Left forelimb (tissue), 1 donor: Measurements from ENCODE around the gene MAGEA8.
"Not testable (repeated sequence)": the region's sequence is repeated elsewhere in the genome, so short reads cannot be mapped to it uniquely, and the experiment has no call there.

Experiments
- DNase-seq: peaks from one replicate; pipeline ENCODE4 v3.0.0-alpha.2; 2018; ENCODE audit warnings: low spot score

The MAGEA8 gene, protein sequence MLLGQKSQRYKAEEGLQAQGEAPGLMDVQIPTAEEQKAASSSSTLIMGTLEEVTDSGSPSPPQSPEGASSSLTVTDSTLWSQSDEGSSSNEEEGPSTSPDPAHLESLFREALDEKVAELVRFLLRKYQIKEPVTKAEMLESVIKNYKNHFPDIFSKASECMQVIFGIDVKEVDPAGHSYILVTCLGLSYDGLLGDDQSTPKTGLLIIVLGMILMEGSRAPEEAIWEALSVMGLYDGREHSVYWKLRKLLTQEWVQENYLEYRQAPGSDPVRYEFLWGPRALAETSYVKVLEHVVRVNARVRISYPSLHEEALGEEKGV

DNA sequence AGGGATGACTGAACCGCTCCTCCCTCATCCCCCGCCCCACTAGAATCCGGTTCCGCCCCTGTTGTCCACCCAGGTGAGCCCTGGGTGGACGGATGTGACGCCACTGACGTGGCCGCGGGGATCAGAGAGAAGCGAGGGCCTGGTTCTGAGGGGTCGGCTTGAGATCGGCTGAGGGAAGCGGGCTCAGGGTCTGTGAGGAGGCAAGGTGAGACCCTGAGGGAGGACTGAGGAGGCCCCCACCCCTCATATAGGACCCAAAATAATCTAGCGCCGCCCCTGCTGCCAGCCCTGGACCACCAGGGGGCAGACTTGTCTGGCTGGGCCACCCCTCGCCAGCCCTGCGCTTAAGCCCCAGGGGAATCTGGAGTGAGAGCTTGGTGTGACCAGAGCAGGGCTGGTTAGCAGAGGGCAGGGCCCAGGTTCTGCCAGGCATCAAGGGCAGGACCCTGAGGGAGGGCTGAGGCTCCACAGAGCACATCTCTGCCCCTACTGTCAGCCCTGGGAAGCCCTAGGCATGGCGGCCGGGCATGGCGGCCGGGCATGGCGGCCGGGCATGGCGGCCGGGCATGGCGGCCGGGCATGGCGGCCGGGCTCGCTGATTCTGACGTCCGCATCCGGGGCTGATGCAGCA is at the start of gene MAGEA8:
TSS of gene MAGEA8 (plus strand) at position 103 of the 631 bp plus-strand sequence. CDS start 3,090 bp downstream, outside the sequence.
- DNase-seq: no peak

DNA sequence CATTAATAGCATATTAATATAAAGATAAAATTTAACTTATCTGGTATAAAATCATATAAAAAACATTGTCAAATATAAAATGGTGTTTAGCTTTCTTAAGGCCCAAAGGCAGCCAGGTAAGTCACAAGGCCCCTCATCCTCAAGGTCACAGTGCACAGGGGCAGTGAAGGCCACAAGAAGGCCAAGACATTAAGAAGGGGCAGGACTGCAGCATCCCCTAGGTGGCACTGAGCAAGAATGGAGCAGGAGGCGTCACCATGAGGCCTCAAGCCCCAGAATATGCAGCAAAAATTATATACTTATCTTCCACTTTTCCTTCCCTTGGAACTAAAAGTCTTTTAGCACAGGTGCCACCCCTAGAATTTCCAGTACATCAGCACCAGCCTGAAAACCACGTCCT is 49.5 kb upstream of the MAGEA8 start:
- no peak for DNase-seq

GRCh38 chrX:149836728-149837127 is 44.3 kb upstream of the MAGEA8 start:
- not testable (repeated sequence) for DNase-seq

DNA sequence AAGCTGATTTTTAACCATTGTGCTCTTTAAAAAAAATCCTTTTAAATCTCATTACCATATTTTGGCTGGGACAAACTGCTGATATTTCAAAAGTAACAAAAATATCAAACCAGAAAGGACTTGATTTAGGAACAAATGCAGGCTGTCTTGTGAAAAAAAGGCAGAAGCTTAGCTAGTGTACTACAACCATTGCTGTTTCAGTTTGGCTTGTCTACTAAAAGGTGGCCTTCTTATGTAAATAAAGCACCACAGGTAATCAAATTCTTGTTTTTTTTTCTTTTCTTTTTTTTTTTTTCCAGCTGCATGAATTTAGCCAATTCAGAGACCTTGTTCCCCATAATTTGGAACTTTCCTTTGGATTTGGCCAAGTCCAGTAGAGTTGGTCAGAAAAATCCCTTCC is 43.8 kb upstream of the MAGEA8 start:
- no peak for DNase-seq

DNA sequence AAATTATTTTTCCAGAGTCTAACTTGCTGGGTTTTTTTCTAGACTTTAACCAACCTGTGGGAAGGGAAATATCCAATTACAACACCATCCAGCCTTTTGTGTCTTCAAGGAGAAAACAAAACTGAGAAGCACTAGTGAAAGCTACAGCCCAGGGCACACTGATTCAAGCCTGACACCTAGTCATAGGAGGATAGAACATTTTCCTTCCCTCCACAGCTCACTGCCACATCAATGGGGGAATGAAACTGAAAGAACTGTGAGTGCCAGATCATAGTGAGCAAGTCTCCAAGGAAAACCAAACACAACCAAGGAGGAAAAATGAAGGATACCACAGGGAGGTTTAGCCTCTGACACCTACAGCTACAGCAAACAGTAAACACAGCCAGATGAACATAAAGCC is 43.3 kb upstream of the MAGEA8 start:
- no peak for DNase-seq

- no peak for DNase-seq
These were observed 39.1 kb upstream of the MAGEA8 start for GRCh38 chrX:149841929-149842328.

GRCh38 chrX:149845385-149845784 is 35.6 kb upstream of the MAGEA8 start:
- DNase-seq: no peak

DNA sequence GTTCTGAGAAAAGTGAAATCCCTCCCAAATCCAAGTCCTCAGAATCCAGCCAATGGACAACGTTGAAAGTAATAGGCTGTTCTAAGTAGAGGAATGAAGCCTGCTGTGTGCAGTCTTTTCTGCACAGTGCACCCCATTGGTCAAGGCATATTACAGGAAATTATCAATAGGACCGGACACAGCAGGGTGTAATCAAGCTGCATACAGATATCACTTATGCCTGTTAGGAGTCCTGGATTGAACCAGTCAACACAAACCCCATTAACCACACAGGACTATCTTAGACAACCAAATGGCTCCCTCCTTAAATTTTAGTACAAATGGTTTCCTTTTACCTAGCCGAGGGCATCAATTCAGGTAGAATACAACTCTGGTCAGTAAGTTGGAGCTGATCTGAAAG is 34.2 kb upstream of the MAGEA8 start:
- no peak for DNase-seq

DNA sequence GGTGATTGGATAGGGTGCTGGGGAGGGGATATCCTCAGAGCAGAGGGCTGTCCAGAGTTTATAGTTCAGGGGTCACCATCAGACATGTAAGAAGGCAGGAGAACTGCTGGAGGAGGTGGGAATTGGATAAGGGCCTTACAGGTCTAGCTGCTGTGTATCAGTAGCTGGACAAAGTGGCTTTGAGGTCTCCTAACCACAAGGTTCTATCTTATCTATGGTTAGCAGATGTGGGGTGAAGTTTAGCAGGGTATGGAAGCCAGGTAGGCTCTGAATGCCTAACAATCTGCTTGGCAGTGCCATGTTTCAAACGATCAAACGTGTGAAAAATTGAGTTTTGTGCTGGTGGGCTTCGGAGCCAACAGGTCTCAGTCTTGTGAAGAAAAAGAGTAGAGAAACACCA is 32.1 kb upstream of the MAGEA8 start:
- DNase-seq: no peak

GRCh38 chrX:149849787-149850186 is 31.2 kb upstream of the MAGEA8 start:
- no peak for DNase-seq

GRCh38 chrX:149851864-149852263 is 29.1 kb upstream of the MAGEA8 start:
- DNase-seq: no peak

GRCh38 chrX:149853925-149854324 is 27.1 kb upstream of the MAGEA8 start:
- no peak for DNase-seq

GRCh38 chrX:149858592-149858991 is 22.4 kb upstream of the MAGEA8 start:
- no peak for DNase-seq

- DNase-seq: no peak
These were observed 20.5 kb upstream of the MAGEA8 start for GRCh38 chrX:149860445-149860844.

DNA sequence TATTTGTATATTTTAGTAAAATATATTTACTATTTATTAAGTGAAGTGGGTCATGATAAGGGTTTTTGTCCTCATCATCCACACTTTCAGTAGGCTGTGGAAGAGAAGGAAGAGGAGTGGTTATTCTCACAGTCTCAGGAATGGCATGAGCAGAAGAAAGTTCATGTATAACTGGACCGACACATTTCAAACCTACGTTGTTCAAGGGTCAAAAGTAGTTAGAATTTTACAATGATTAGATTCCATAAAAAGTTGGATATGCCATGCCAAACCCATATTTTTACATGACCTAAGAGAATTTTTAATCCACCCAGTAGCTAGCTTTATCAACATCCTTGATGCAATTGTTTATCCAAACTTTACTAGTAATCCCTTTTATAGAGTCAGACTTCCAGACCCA is 15.6 kb upstream of the MAGEA8 start:
- DNase-seq: no peak

DNA sequence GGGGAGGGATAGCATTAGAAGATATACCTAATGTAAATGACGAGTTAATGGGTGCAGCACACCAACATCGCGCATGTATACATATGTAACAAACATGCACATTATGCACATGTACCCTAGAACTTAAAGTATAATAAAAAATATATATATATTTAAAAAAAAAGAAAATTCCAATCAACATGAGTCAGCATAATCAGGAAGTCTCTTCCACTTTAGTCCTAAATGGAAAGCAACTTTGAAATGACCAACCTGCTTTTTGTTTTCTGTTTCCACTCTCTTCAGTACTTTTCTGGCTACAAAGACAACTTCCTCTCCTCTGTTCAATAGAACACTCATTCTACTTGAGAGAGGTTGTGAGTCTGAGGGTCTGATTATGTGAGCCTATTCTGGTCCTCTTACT is 13.5 kb upstream of the MAGEA8 start:
- DNase-seq: no peak

- DNase-seq: no peak
These were observed 10.1 kb upstream of the MAGEA8 start for GRCh38 chrX:149870840-149871239.

DNA sequence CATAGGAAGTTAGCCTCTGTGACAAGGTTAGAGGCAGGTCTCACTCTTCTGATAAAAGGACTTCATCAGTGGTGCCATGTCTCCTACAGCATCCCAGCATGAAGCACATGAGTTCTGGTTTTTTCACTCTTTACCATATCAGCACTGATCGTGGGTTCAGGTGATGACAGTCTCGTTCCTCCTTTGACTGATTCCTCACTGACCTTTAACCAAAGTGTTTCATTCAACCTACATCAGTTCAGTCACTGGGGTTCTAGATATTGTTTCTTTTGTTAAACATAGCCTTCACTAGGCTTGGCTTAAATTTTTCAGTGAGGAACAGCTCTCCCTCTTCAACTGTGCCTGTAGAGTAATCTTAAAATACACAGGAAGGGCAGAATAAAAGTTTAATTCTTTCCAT is 9.6 kb upstream of the MAGEA8 start:
- no peak for DNase-seq

DNA sequence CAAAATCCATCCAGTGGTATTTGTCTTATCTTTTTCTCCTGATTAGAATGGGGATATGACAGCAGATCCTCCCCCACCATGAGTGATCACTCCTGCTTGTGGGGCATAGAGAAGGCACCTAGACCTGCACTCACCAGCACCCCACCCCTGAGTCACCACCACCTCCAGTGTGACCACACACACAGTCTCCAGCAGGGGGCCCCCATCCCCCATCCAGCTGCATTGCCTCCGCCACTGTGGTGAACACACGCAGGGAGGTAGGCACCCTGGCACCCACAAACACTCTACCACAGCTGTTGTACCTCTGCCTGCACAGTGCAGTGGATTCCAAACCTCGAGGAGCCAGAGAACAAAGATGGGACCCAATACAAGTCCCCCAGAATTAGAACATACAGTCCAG is 9.0 kb upstream of the MAGEA8 start:
- DNase-seq: no peak

DNA sequence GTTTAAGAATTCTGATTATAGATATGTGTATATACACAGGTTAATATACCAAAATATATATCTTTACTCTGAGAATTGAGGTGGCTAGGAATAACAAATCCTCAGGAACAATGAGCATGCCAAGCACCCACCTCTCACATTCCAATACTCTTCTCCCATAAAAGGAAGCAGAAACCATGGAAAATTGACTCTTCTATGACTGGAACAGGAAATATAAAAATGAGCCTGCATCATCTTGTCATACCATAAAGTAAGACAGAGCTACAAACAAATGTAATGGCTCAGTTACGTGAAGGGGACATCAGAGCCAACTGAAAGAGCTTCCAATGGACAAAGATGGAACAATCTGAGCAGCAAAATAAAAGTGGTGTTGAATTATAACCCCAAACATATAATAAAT is 3.8 kb upstream of the MAGEA8 start:
- no peak for DNase-seq

- DNase-seq: no peak
These were observed 3.3 kb upstream of the MAGEA8 start for GRCh38 chrX:149877636-149878035.

GRCh38 chrX:149890828-149891227 is 9.8 kb downstream of the MAGEA8 start:
- not testable (repeated sequence) for DNase-seq

DNA sequence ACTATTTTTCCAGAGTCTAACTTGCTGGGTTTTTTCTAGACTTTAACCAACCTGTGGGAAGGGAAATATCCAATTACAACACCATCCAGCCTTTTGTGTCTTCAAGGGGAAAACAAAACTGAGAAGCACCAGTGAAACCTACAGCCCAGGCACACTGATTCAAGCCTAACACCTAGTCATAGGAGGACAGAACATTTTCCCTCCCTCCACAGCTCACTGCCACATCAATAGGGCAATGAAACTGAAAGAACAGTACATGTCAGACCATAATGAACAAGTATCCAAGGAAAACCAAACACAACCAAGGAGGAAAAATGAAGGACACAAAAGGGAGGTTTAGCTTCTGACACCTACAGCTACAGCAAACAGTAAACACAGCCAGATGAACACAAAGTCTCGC is 17.6 kb downstream of the MAGEA8 start:
- DNase-seq: no peak
